ENCODE measurements around the gene ASB13.

Gene ASB13

DNA sequence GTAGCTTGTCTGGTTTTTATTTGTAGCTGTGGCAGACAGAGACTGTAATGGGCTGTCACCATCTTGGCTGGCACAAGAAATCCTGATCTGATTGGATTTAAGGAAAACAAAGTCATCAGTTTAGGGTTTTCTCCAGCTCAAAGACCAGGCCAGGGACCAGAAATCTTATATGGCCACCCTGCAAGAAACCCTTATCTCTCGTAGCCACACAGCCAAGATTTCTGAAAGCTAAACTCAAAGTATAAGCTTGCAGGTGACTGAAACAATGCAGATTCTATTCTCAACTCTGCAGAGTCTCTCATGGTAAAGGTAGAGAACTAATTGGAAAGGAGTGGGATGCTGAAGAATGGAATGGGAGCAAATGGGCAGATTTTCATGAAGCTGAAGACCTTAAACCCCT lies 3.2 kb upstream of the ASB13 start:
- no peak for DNase-seq (ENCODE audit: low read depth)

DNA sequence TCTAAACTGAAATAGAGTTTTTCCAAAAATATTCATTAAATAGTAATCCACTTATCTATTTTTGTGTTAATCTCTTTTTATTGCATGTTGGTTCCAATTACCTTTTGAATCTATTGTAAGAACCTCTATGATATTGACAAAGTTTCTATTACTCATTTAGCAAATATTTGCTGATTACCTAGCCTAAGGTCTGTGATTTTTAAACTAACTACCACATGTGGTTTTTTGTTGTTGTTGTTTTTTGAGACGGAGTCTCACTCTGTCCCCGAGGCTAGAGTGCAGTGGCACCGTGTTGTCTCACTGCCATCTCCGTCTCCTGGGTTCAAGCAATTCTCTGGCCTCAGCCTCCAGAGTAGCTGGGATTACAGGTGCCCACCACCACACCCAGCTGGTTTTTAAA lies 2.0 kb upstream of the ASB13 start:
- DNase-seq (ENCODE audit: low read depth), result no peak

GRCh38 chr10:5666841-5667630 lies 641 bp upstream of the ASB13 start:
- DNase-seq (ENCODE audit: low read depth), result no peak

DNA sequence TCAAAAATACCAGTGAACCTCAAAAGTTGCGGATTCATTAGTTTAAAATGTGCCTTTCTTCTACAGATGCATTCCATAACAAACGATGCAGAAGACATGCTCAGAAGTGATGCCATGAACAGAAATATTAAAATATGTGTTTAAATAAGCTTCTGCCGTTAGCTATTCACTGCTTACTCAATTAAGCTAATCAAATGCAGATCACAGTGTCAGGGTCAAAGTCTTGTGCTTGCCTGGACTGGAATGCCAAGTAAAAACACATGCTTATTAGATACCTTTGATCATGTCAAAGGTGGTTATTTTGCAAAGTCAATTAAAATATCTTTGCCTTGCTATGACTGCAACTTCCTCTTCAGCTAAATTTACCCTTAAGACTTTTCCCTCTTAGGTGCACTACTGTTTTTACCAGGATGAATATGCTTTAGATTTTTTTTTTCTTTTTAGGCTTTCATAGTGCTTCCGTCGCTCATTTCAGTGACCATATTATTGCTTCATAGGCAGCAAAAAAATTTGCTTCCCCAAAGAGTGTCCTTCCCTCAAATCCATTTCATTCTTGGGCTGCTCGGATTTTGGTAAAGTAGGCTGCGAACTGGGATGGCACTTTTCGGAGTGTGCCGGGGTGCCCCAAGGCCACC lies 905 bp downstream of the ASB13 start:
- no peak for DNase-seq (ENCODE audit: low read depth)

- DNase-seq (ENCODE audit: low read depth), result no peak
Measured at GRCh38 chr10:5663692-5664427, 2.5 kb downstream of the ASB13 start.

GRCh38 chr10:5662708-5663579 lies 3.5 kb downstream of the ASB13 start:
- DNase-seq (ENCODE audit: low read depth), result no peak

GRCh38 chr10:5661043-5661442 lies 5.4 kb downstream of the ASB13 start:
- DNase-seq (ENCODE audit: low read depth), result no peak

DNA sequence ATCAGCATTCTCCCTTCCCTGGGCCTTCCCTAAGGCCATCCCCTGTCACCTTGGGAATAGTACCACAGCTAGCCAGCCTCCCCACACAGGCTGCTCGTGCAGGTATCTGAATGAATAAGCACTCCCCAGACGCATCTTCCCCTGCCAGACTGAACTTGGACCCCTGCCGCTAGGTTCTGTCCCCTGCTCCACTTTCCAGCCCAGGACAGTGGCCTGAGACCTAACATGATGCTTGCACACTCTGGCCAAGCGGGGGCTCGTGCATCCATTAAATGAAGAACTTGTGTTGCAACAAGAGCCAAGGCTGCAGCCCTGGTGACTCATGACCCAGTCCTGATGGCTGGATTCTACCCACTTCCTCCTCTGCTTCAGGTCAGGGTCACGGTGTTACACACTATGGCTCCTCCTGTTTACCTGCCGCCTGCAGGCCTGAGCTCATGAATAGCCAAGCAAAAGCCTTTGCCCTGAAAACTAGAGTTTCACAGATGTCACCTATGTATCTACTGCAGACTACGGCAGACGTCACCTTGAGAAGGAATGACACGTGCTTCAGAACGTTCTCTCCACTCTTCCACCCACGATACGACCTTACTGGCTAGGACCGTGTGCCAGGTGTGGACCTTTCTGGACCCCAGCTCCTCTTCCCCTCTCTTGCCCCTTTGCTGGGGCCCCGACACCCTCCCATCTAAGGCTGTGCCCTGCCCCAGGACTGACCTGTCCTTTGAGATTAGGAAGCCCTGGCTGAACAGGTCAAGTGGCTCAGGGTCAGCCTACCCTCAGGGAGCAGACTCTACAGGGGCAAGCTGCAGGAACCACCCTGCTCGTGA lies 6.5 kb downstream of the ASB13 start:
- no peak for DNase-seq (ENCODE audit: low read depth)

DNA sequence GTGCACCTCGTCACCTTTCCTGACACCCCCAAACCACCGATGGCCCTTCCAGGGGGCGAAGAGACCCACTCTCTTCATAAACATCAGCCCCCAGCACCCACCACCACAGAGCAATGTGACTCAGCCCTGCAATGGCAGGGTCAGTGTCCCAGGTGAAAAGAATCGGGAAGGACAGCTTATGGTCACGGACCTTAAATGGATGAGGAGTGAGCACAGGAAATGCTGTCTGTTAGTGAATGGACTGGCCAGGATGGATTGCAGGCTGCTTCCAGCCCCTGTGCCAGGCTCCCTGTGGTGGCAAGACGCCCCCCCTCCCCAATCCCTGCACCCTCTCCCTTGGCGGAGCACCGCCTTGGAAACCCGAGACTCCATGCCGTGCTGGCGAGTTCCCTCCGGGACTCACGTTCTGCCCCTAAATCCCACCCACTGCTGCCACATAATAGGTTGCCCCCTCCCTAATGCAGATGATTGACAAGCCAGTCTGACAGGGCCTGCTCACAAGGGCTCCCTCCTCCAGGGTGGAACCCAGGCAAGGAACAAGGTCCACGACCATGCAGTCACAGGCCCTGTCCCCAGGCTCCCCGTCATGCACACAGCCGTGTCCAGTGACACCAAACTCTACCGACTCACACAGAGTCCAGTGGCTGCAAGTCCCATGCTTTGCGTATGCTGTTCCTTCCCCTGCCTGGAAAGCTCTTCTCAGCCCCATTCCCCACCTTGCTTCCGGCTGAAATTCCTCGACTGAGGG lies 7.3 kb downstream of the ASB13 start:
- no peak for DNase-seq (ENCODE audit: low read depth)

- DNase-seq (ENCODE audit: low read depth), result no peak
Measured at GRCh38 chr10:5656737-5657579, 9.4 kb downstream of the ASB13 start.

GRCh38 chr10:5655121-5655520 lies 11.3 kb downstream of the ASB13 start:
- no peak for DNase-seq (ENCODE audit: low read depth)

DNA sequence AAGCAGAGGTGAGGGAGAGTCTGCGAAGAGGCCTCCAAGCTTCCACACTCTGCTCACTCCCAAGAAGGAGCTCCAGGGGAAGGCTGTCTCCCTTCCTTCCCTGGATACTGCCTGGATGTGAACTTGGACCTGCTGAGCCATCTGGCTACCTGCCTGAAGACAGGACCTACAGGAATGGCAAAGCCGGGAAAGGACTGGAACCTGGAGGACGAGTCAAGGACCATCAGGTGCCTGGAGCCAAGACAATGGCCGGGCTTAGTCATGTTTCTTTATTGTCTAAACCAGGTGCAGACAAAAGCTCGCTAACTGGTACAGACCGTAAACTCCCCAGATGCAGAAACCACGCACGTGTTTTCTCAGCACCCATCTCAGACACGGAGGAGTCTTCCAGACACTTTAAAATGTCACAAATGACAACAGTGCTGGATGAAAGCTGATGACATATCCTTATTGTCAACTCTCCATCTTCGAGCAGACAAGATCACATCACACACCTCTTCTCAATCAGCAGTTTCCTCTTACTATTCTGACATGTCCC lies 12.1 kb downstream of the ASB13 start:
- DNase-seq (ENCODE audit: low read depth), result no peak

DNA sequence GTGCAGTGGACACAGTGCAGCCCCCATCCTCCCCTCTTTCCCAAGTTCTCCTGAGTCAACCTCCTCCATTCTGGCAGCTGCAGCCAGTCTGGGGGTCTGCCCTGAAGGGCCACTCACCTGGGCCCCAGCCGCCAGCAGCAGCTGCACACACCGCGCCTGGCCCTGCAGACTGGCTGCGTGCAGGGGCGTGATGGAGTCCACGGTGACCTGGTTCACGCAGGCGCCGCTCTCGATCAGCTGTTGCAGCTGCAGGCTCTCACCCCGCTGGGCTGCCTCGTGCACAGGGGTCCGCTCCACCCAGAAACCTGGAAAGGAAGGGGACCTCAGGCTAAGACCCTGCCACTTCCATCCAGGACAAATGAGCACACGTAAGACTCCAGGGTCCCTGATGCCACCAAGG lies 13.6 kb downstream of the ASB13 start:
- DNase-seq (ENCODE audit: low read depth), result no peak

GRCh38 chr10:5651388-5651764 lies 15.0 kb downstream of the ASB13 start:
- no peak for DNase-seq (ENCODE audit: low read depth)

- no peak for DNase-seq (ENCODE audit: low read depth)
Measured at GRCh38 chr10:5650664-5651387, 15.6 kb downstream of the ASB13 start.

DNA sequence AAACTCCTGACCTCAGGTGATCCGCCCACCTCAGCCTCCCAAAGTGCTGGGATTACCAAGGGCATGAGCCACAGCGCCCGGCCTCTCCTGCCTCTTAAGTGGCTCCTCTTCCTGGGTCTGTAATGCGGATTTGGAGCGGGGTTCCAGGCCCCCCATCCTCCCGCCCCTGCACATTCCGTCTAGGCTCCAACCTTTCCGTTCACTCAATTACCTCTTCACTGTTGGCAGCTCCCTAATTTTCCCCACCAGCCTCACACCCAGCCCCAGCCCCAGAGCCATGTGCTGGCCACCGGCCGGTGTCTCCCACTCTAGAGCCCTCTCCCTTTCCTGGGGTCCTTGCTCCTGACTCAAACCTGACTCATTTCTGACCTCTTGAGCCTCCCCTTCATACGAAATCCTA lies 16.6 kb downstream of the ASB13 start:
- no peak for DNase-seq (ENCODE audit: low read depth)

GRCh38 chr10:5648494-5649457 lies 17.6 kb downstream of the ASB13 start:
- no peak for DNase-seq (ENCODE audit: low read depth)

Data from stimulated activated CD8-positive, alpha-beta memory T cell treated with anti-CD3 and anti-CD28 coated beads, Interleukin-4, amount 100 ng/mL, for 24 hours (primary cell).